ENCODE measurements around the gene CHTF8. TPM values are rescaled to one million over a fixed set of nuclear protein-coding genes. Genes with fewer than 3 reads are reported as not detected.
"Not testable (repeated sequence)": the region's sequence is repeated elsewhere in the genome, so short reads cannot be mapped to it uniquely, and the experiment has no call there.

Gene CHTF8
- total and polyA plus RNA-seq, 4 donors = 53.3 to 77.3 (median 63.5) TPM

DNA sequence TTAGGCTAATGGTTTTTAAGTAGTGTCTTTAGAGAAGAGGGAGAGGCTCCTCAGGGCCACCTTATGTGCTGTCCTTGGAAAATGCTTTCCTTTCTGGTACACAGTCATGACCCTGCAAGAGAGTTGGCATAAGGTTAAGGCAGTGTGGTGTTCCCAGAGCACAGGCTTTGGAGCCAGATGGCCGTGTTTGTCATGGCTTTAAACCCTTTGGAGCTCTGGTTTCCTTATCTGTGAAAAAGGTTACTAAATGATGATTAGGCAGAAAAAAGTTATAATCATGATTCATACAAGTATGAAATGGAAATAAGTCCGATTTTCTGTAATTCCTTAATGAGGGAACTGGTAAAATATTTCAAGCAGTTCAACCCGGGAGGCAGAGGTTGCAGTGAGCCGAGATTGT is 13.3 kb upstream of the CHTF8 start:
- DNase-seq (peak in 1 of 2 donors; percentile 59), ATAC-seq (ENCODE audit: low FRiP score) (peak; percentile 70)
- Histone ChIP-seq H3K27ac (ENCODE audit: low read depth in 1 of 2, low read length in 2 of 2) (peak overlapping the region; percentile 25 to 37), H3K36me3 (ENCODE audit: control insufficient read depth in 1 of 2, insufficient read depth in 2 of 2, low read length in 1 of 2) (no peaks in the 10 kb centered on the region), H3K27me3 (ENCODE audit: control insufficient read depth in 1 of 2, insufficient read depth in 2 of 2, low read length in 1 of 2) (no peaks in the 10 kb centered on the region), H3K4me3 (ENCODE audit: low read length in 2 of 2) (no peak overlapping the region), H3K9me3 (ENCODE audit: control insufficient read depth, low read length) (no peaks in the 10 kb centered on the region), H3K4me1 (ENCODE audit: control insufficient read depth in 1 of 2, insufficient read depth in 2 of 2, low read length in 2 of 2) (no peaks in the 10 kb centered on the region)
- WGBS, 2 donors = 3 to 8% methylated on average over 4 of the region's 4 CpGs
- intact Hi-C loops (cut with DNase I) = no loop called here

DNA sequence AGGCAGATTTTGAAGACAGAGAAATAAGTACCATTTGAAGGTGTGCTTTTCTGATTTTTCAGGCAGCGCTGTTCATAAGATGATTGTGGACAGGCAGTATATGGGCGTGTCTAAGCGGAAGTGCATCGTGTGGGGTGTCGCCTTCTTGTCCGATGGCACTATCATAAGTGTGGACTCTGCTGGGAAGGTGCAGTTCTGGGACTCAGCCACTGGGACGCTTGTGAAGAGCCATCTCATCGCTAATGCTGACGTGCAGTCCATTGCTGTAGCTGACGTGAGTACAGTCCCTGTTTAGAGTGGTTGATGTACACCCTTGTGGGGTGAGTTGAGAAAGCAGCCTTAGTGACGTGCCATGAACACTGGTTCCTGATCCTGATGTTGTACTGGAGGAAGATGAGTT is 10.7 kb upstream of the CHTF8 start:
- Histone ChIP-seq H3K4me3 (ENCODE audit: low read length in 2 of 2) (no peak overlapping the region), H3K4me1 (ENCODE audit: control insufficient read depth in 1 of 2, insufficient read depth in 2 of 2, low read length in 2 of 2) (no peaks in the 10 kb centered on the region), H3K36me3 (ENCODE audit: control insufficient read depth in 1 of 2, insufficient read depth in 2 of 2, low read length in 1 of 2) (peaks cover 0 to 3% of the 10 kb centered on the region in 2 donors), H3K27ac (ENCODE audit: low read depth in 1 of 2, low read length in 2 of 2) (no peak overlapping the region), H3K27me3 (ENCODE audit: control insufficient read depth in 1 of 2, insufficient read depth in 2 of 2, low read length in 1 of 2) (no peaks in the 10 kb centered on the region), H3K9me3 (ENCODE audit: control insufficient read depth, low read length) (no peaks in the 10 kb centered on the region)
- WGBS, 2 donors = 89 to 90% methylated on average over 11 of the region's 11 CpGs
- intact Hi-C loops (cut with DNase I) = no loop called here
- no peak for ATAC-seq (ENCODE audit: low FRiP score)
- DNase-seq = no peak

- Histone ChIP-seq H3K27ac (ENCODE audit: low read depth in 1 of 2, low read length in 2 of 2) (no peak overlapping the region), H3K27me3 (ENCODE audit: control insufficient read depth in 1 of 2, insufficient read depth in 2 of 2, low read length in 1 of 2) (no peaks in the 10 kb centered on the region), H3K36me3 (ENCODE audit: control insufficient read depth in 1 of 2, insufficient read depth in 2 of 2, low read length in 1 of 2) (peaks cover 0 to 3% of the 10 kb centered on the region in 2 donors), H3K9me3 (ENCODE audit: control insufficient read depth, low read length) (no peaks in the 10 kb centered on the region), H3K4me1 (ENCODE audit: control insufficient read depth in 1 of 2, insufficient read depth in 2 of 2, low read length in 2 of 2) (no peaks in the 10 kb centered on the region), H3K4me3 (ENCODE audit: low read length in 2 of 2) (no peak overlapping the region)
- DNase-seq (no peak), ATAC-seq (ENCODE audit: low FRiP score) (no peak)
- intact Hi-C loops (cut with DNase I) = no loop called here
- 93% methylated on average over 4 of the region's 4 CpGs for WGBS, 2 donors
These were observed 9.5 kb upstream of the CHTF8 start for GRCh38 chr16:69141936-69142335.

GRCh38 chr16:69141014-69141413 is 8.6 kb upstream of the CHTF8 start:
- H3K36me3 ChIP-seq (ENCODE audit: control insufficient read depth in 1 of 2, insufficient read depth in 2 of 2, low read length in 1 of 2) = peaks cover 0 to 5% of the 10 kb centered on the region in 2 donors
- no peak for ATAC-seq (ENCODE audit: low FRiP score)
- H3K4me1 ChIP-seq (ENCODE audit: control insufficient read depth in 1 of 2, insufficient read depth in 2 of 2, low read length in 2 of 2) = no peaks in the 10 kb centered on the region
- 91 to 96% methylated on average over 5 of the region's 5 CpGs for WGBS, 2 donors
- no peak overlapping the region for H3K27ac ChIP-seq (ENCODE audit: low read depth in 1 of 2, low read length in 2 of 2)
- intact Hi-C loops (cut with DNase I) = no loop called here
- H3K27me3 ChIP-seq (ENCODE audit: control insufficient read depth in 1 of 2, insufficient read depth in 2 of 2, low read length in 1 of 2) = no peaks in the 10 kb centered on the region
- DNase-seq = no peak
- H3K9me3 ChIP-seq (ENCODE audit: control insufficient read depth, low read length) = no peaks in the 10 kb centered on the region
- H3K4me3 ChIP-seq (ENCODE audit: low read length in 2 of 2) = no peak overlapping the region

DNA sequence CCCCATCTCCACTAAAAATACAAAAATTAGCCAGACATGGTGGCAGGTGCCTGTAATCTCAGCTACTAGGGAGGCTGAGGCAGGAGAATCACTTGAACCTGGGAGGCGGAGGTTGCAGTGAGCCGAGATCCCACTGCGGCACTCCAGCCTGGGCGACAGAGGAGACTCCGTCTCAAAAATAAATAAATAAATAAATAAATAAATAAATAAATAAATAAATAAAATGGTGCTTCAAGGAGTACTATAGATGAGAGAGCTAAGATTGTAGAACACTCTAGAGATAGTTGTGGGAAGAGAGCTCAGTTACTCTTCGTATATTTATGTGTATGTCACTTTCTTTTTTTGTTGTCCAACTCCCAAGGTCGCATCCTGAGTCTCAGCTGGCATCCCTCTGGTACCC is 7.1 kb upstream of the CHTF8 start:
- not testable (repeated sequence) for DNase-seq; H3K27ac ChIP-seq (ENCODE audit: low read depth in 1 of 2, low read length in 2 of 2); H3K9me3 ChIP-seq (ENCODE audit: control insufficient read depth, low read length); H3K27me3 ChIP-seq (ENCODE audit: control insufficient read depth in 1 of 2, insufficient read depth in 2 of 2, low read length in 1 of 2); H3K4me3 ChIP-seq (ENCODE audit: low read length in 2 of 2); H3K36me3 ChIP-seq (ENCODE audit: control insufficient read depth in 1 of 2, insufficient read depth in 2 of 2, low read length in 1 of 2); ATAC-seq (ENCODE audit: low FRiP score); H3K4me1 ChIP-seq (ENCODE audit: control insufficient read depth in 1 of 2, insufficient read depth in 2 of 2, low read length in 2 of 2)
- intact Hi-C loops (cut with DNase I) = loop anchor here in 1 of 2 donors (10.0 kb wide), 2 partner anchors 45 to 295 kb away; partner anchors contain the start of genes SNTB2 and TANGO6
- 94 to 95% methylated on average over 7 of the region's 7 CpGs for WGBS, 2 donors

- DNase-seq (no peak), ATAC-seq (ENCODE audit: low FRiP score) (no peak)
- no peak overlapping the region for H3K27ac ChIP-seq (ENCODE audit: low read depth in 1 of 2, low read length in 2 of 2)
- H3K9me3 ChIP-seq (ENCODE audit: control insufficient read depth, low read length) = no peaks in the 10 kb centered on the region
- no peak overlapping the region for H3K4me3 ChIP-seq (ENCODE audit: low read length in 2 of 2)
- intact Hi-C loops (cut with DNase I) = loop anchor here in 1 of 2 donors (10.0 kb wide), 2 partner anchors 46 to 294 kb away; partner anchors contain the start of genes SNTB2 and TANGO6
- H3K4me1 ChIP-seq (ENCODE audit: control insufficient read depth in 1 of 2, insufficient read depth in 2 of 2, low read length in 2 of 2) = no peaks in the 10 kb centered on the region
- peaks cover 0 to 5% of the 10 kb centered on the region in 2 donors for H3K36me3 ChIP-seq (ENCODE audit: control insufficient read depth in 1 of 2, insufficient read depth in 2 of 2, low read length in 1 of 2)
- WGBS, 2 donors = 55 to 66% methylated on average over 2 of the region's 2 CpGs
- H3K27me3 ChIP-seq (ENCODE audit: control insufficient read depth in 1 of 2, insufficient read depth in 2 of 2, low read length in 1 of 2) = no peaks in the 10 kb centered on the region
These were observed 6.2 kb upstream of the CHTF8 start for GRCh38 chr16:69138608-69139007.

GRCh38 chr16:69133373-69133954 is 1.1 kb upstream of the CHTF8 start:
- Histone ChIP-seq H3K27ac (ENCODE audit: low read depth in 1 of 2, low read length in 2 of 2) (no peak overlapping the region), H3K4me3 (ENCODE audit: low read length in 2 of 2) (peak overlapping the region; percentile 20 to 81), H3K9me3 (ENCODE audit: control insufficient read depth, low read length) (no peaks in the 10 kb centered on the region), H3K36me3 (ENCODE audit: control insufficient read depth in 1 of 2, insufficient read depth in 2 of 2, low read length in 1 of 2) (peaks cover 0 to 4% of the 10 kb centered on the region in 2 donors), H3K27me3 (ENCODE audit: control insufficient read depth in 1 of 2, insufficient read depth in 2 of 2, low read length in 1 of 2) (no peaks in the 10 kb centered on the region), H3K4me1 (ENCODE audit: control insufficient read depth in 1 of 2, insufficient read depth in 2 of 2, low read length in 2 of 2) (no peaks in the 10 kb centered on the region)
- ATAC-seq (ENCODE audit: low FRiP score) = no peak
- DNase-seq = no peak
- intact Hi-C loops (cut with DNase I) = loop anchor here in 1 of 2 donors (10.0 kb wide), 2 partner anchors 51 to 289 kb away; partner anchors contain the start of genes SNTB2 and TANGO6
- 33 to 37% methylated on average over 5 of the region's 5 CpGs for WGBS, 2 donors

DNA sequence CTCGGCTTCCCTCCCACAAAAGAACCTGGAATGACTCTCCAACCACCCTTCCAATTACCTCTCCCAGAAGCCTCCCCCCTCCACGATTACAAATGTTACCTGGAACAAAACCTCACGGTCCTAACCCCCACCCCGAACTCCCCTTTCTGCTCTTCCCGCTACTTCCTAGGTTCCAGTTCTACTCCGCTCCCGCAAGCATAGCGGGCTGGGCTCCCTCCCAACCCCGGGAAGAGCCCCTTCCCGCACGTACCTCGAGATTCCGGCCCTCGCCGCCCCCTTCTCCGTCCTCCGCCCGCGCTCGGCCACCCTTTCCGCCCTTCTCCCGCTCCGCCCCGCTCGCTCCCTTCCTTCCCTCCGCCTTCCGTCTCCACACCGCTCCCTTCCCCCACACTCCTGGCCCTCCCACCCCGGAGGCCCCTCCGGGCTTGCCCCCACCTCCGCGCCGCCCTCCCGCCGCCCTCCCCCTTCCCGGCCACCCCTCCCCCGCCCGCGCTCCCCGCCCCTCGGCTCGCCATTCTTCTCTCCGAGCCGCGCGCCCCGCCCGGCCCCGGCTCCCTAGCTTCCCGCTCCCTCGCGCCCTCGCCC is 457 bp downstream of the CHTF8 start:
- peak overlapping the region; percentile 81 to 98 for H3K4me3 ChIP-seq (ENCODE audit: low read length in 2 of 2)
- no peaks in the 10 kb centered on the region for H3K27me3 ChIP-seq (ENCODE audit: control insufficient read depth in 1 of 2, insufficient read depth in 2 of 2, low read length in 1 of 2)
- intact Hi-C loops (cut with DNase I) = loop anchor here in 1 of 2 donors (10.0 kb wide), 2 partner anchors 53 to 287 kb away; partner anchors contain the start of genes SNTB2 and TANGO6
- ATAC-seq (ENCODE audit: low FRiP score) (peak; percentile 89), DNase-seq (peak; percentile 91 to 94)
- no peaks in the 10 kb centered on the region for H3K9me3 ChIP-seq (ENCODE audit: control insufficient read depth, low read length)
- H3K27ac ChIP-seq (ENCODE audit: low read depth in 1 of 2, low read length in 2 of 2) = peak overlapping the region in 1 of 2 donors; percentile 59
- H3K4me1 ChIP-seq (ENCODE audit: control insufficient read depth in 1 of 2, insufficient read depth in 2 of 2, low read length in 2 of 2) = no peaks in the 10 kb centered on the region
- 1% methylated on average over 32 to 53 of the region's 53 CpGs for WGBS, 2 donors
- H3K36me3 ChIP-seq (ENCODE audit: control insufficient read depth in 1 of 2, insufficient read depth in 2 of 2, low read length in 1 of 2) = peaks cover 0 to 2% of the 10 kb centered on the region in 2 donors

All from aorta (tissue), 5 donors.